Karpas-422 (cell line): ENCODE data around the gene GALNT8. TPM values are rescaled to one million over a fixed set of nuclear protein-coding genes. Genes with fewer than 3 reads are reported as not detected.

Experiments
- DNase-seq: peaks from one replicate; pipeline ENCODE4 v3.0.0-alpha.2; 2015
- H2AFZ ChIP-seq: fragments of 200-600 bp; sonication (generic); 2 replicates; pipeline ENCODE4 v1.6.1; 2014; ENCODE audit warnings: antibody characterized with exemption, low read length, mixed read lengths
- H3K27ac ChIP-seq: fragments of 200-600 bp; sonication (generic); 2 replicates; pipeline ENCODE4 v1.5.1; 2014; ENCODE audit warnings: mild to moderate bottlenecking, low read length, moderate library complexity
- H3K27me3 ChIP-seq: fragments of 200-600 bp; sonication (generic); 2 replicates; pipeline ENCODE4 v1.6.1; 2014; ENCODE audit warnings: low read length, mixed read lengths
- H3K36me3 ChIP-seq: fragments of 200-600 bp; sonication (generic); 2 replicates; pipeline ENCODE4 v1.6.1; 2014; ENCODE audit warnings: low read length, mixed read lengths; ENCODE audit not compliant: insufficient read depth
- H3K4me1 ChIP-seq: fragments of 200-600 bp; sonication (generic); 2 replicates; pipeline ENCODE4 v1.6.1; 2014; ENCODE audit warnings: mild to moderate bottlenecking, low read length, mixed read lengths
- H3K4me2 ChIP-seq: fragments of 200-600 bp; sonication (generic); 2 replicates; pipeline ENCODE4 v1.6.1; 2014; ENCODE audit warnings: low read length, low read depth, mild to moderate bottlenecking; ENCODE audit not compliant: poor library complexity, severe bottlenecking
- H3K4me3 ChIP-seq: fragments of 200-600 bp; sonication (generic); 2 replicates; pipeline ENCODE4 v1.5.1; 2014; ENCODE audit warnings: mild to moderate bottlenecking, antibody characterized with exemption, low read length, mixed read lengths
- H3K79me2 ChIP-seq: fragments of 200-600 bp; sonication (generic); 2 replicates; pipeline ENCODE4 v1.6.1; 2014; ENCODE audit warnings: mild to moderate bottlenecking, low read length, mixed read lengths
- H3K9ac ChIP-seq: fragments of 200-600 bp; sonication (generic); 2 replicates; pipeline ENCODE4 v1.6.0; 2014; ENCODE audit warnings: low read length
- H3K9me2 ChIP-seq: fragments of 200-600 bp; sonication (generic), shearing (Covaris generic); replicated peaks from 2 replicates; pipeline ENCODE4 v1.6.0; 2014; ENCODE audit warnings: mild to moderate bottlenecking, low read length, moderate library complexity; ENCODE audit not compliant: insufficient read depth
- H3K9me3 ChIP-seq: fragments of 300-700, 200-600 bp; sonication (generic); 2 replicates; pipeline ENCODE4 v1.6.1; 2014; ENCODE audit warnings: low read length, mixed read lengths
- H4K20me1 ChIP-seq: fragments of 200-600 bp; sonication (generic); 2 replicates; pipeline ENCODE4 v1.6.1; 2014; ENCODE audit warnings: mild to moderate bottlenecking, antibody characterized with exemption, low read length, low read depth; ENCODE audit not compliant: insufficient read depth
- total RNA-seq: library from RNA; depleted of rRNA; stranded (reverse); fragments of >200 nt; shearing (Covaris generic); gene quantifications from 2 replicates; pipeline ENCODE4 v1.2.3, GENCODE V29; 2014; ENCODE audit warnings: low replicate concordance; rRNA removed

Gene GALNT8, protein sequence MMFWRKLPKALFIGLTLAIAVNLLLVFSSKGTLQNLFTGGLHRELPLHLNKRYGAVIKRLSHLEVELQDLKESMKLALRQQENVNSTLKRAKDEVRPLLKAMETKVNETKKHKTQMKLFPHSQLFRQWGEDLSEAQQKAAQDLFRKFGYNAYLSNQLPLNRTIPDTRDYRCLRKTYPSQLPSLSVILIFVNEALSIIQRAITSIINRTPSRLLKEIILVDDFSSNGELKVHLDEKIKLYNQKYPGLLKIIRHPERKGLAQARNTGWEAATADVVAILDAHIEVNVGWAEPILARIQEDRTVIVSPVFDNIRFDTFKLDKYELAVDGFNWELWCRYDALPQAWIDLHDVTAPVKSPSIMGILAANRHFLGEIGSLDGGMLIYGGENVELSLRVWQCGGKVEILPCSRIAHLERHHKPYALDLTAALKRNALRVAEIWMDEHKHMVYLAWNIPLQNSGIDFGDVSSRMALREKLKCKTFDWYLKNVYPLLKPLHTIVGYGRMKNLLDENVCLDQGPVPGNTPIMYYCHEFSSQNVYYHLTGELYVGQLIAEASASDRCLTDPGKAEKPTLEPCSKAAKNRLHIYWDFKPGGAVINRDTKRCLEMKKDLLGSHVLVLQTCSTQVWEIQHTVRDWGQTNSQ
- not detected in 2 replicates for total RNA-seq

DNA sequence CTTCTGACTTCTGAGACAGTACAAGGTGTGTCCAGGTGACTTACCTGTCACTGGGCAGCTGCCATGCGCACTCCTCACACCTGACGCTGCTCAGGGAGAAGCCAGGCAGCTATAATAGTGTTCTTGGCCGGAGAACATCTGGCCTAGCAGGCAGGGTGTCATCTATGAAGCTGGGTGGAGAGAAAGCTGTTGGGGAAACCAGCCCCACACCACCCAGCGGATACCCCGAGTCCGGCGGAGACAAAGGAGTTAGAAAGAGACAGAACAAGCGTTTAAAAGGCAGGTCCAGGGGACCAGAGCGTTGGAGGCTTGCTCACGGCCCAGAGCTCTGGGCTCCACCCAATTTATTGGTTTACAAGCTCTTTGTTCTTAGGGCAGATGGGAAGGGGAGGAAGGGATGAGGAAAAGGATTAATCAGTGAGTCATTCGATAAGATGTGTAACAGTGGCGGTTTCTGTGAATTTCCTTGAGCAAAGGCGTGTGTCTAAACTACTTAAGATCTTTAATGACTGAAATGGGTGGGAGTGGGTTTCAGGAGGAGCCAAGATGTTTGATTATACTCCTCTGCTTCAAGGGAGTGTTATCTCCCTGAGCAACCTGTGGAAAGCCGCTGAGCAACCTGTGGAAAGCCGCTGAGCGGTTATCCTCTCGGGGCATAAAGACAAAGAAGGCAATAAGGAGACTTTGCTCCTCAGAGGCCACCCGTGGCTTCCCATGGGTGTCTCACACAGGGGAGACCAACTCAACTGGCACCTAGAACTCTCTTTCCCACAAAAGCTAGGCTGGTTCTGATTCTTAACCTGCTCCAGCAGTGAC is at the start of gene GALNT8:
Gene GALNT8 (plus strand): TSS at position 580 of the 816 bp plus-strand sequence. CDS start 278 bp downstream, outside the sequence.
- Histone ChIP-seq H3K4me3 (no peak within 1 kb of the TSS), H3K4me1 (peaks cover 4% of the 10 kb centered on the region), H3K9me3 (no peaks in the 10 kb centered on the region), H3K79me2 (no peaks in the 10 kb centered on the region), H3K36me3 (no peaks in the 10 kb centered on the region), H3K9me2 (no peaks in the 10 kb centered on the region), H2AFZ (no peak within 1 kb of the TSS), H4K20me1 (no peaks in the 10 kb centered on the region), H3K27ac (no peak within 1 kb of the TSS), H3K4me2 (no peak within 1 kb of the TSS), H3K27me3 (no peaks in the 10 kb centered on the region), H3K9ac (no peak within 1 kb of the TSS)
- DNase-seq = no peak

DNA sequence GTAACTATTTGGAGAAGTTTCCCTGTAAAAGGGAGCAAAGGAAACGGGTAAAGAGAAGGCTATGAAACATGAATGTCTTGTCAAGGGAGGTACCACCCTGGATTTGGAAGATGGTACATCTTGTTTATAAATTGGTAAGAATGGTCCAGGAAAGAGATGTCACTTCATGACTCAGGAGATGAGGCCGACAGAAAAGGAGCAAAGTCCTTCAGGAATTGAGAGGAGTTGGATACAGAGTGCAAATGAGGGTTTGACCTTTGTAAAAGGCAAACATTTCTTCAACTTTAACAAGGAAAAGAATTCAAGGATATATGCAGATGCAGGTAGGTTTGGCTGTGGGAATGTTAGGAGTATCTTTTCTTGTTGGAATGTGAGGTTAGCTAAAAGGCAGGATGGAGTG is 40.5 kb upstream of the GALNT8 start:
- no peaks in the 10 kb centered on the region for H3K9me3 ChIP-seq

DNA sequence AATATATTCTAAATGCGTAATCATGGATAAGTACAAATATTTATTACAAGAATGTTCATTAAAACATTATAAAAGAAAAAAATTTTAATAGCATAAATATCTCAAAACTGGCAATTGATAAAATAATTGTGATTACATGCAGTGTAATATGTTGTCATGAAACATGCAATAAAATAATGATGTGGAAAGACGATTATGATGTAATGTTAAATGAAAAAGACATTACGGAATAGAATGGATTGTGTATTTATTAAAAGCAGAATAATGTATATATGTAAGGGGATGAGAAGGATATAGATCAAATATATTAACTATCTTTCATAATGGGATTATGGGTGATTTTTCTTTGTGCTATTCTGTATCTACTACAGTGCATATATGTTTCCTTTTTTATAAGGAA is 38.5 kb upstream of the GALNT8 start:
- peaks cover 28% of the 10 kb centered on the region; the same call in 1 of the 2 replicates for H3K36me3 ChIP-seq
- H3K27ac ChIP-seq = no peak overlapping the region
- no peak for DNase-seq

More for the DNA sequence above, 40.5 kb upstream of the GALNT8 start:
- Histone ChIP-seq H3K4me3 (no peak overlapping the region), H3K9me2 (no peaks in the 10 kb centered on the region), H3K79me2 (no peaks in the 10 kb centered on the region), H4K20me1 (no peaks in the 10 kb centered on the region), H3K27ac (no peak overlapping the region), H3K4me1 (no peaks in the 10 kb centered on the region), H3K4me2 (no peak overlapping the region), H3K27me3 (no peaks in the 10 kb centered on the region), H3K9ac (no peak overlapping the region), H3K36me3 (peaks cover 18% of the 10 kb centered on the region; the same call in 1 of the 2 replicates), H2AFZ (no peak overlapping the region)
- DNase-seq = no peak

DNA sequence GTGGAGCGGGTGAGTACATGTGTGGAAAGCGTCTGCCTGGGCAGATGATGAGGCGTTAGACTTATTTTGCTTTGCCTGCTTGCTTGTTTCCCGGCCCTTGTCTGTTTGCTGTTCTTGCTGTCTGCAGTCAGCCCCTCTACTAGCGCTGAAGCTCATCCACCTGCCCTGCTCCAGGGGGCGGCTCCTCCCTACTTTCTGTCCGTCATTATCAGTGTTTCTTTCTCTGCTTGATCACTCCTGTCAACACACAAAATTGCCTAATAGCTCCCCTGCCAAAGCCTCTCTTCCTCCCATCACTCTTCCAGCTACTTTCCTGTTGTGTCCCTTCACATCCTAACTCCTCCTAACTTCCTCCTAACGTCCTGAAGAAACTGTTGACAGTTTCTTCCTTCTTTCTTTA is 34.9 kb upstream of the GALNT8 start:
- no peaks in the 10 kb centered on the region for H3K9me3 ChIP-seq
- no peak overlapping the region for H2AFZ ChIP-seq
- H3K4me2 ChIP-seq = no peak overlapping the region
- H3K79me2 ChIP-seq = no peaks in the 10 kb centered on the region
- H4K20me1 ChIP-seq = no peaks in the 10 kb centered on the region
- no peak for DNase-seq
- no peak overlapping the region for H3K27ac ChIP-seq
- no peak overlapping the region for H3K9ac ChIP-seq
- H3K9me2 ChIP-seq = no peaks in the 10 kb centered on the region
- H3K27me3 ChIP-seq = no peaks in the 10 kb centered on the region
- H3K4me3 ChIP-seq = no peak overlapping the region
- peaks cover 40% of the 10 kb centered on the region for H3K36me3 ChIP-seq
- peaks cover 5% of the 10 kb centered on the region; the same call in 1 of the 2 replicates for H3K4me1 ChIP-seq

More for the DNA sequence above, 38.5 kb upstream of the GALNT8 start:
- no peak overlapping the region for H3K9ac ChIP-seq
- no peaks in the 10 kb centered on the region for H3K9me2 ChIP-seq
- no peaks in the 10 kb centered on the region for H3K9me3 ChIP-seq
- H4K20me1 ChIP-seq = no peaks in the 10 kb centered on the region
- H3K4me3 ChIP-seq = no peak overlapping the region
- no peaks in the 10 kb centered on the region for H3K27me3 ChIP-seq
- no peaks in the 10 kb centered on the region for H3K79me2 ChIP-seq
- H2AFZ ChIP-seq = no peak overlapping the region
- peaks cover 5% of the 10 kb centered on the region; the same call in 1 of the 2 replicates for H3K4me1 ChIP-seq
- no peak overlapping the region for H3K4me2 ChIP-seq

DNA sequence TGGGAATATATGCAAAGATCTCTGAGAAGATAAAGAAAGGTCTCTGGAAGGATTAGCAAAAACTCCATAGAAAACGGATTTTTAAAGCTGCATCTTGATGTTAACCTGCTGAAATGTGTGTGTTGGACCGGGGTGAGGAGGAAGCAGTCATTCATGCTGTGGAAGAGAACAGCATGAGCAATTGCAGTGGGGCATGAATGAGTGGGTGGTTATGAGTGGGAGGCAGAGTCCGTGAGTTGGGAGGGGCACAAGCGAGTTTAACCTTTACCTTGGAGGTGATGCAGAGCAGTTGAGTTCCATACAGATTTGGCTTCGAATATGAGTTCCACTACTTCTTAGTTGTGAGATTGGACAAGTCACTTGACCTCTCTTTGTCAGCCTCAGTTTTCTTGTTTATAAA is 29.4 kb upstream of the GALNT8 start:
- H3K27me3 ChIP-seq = no peaks in the 10 kb centered on the region
- no peak overlapping the region for H3K27ac ChIP-seq
- H3K9me2 ChIP-seq = no peaks in the 10 kb centered on the region
- no peak overlapping the region for H3K4me2 ChIP-seq
- H3K79me2 ChIP-seq = no peaks in the 10 kb centered on the region
- H3K36me3 ChIP-seq = peaks cover 19% of the 10 kb centered on the region
- H3K4me3 ChIP-seq = no peak overlapping the region
- no peak overlapping the region for H3K9ac ChIP-seq
- no peak for DNase-seq
- peaks cover 5% of the 10 kb centered on the region; the same call in 1 of the 2 replicates for H3K4me1 ChIP-seq
- H4K20me1 ChIP-seq = no peaks in the 10 kb centered on the region
- H3K9me3 ChIP-seq = no peaks in the 10 kb centered on the region
- no peak overlapping the region for H2AFZ ChIP-seq

DNA sequence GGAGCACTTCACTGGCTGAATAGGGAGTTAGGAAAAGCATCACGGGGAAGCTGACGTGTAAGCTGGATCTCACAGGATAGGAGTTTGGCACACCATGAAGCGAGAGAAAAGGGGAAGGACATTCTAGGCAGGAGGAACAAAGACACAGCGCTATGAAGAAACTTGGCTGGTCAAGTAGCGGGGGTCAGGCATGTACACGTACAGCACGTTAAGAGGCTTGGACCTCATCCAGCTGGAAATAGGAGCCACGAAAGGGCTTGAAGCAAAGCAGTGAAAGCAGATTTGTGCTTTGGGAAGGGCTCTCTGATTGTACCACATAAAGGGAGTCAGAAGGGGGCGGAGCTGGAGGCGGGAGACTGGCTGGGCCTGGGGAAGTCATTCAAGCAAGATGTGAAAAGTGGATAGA is 19.6 kb upstream of the GALNT8 start:
- H3K4me1 ChIP-seq = no peaks in the 10 kb centered on the region
- DNase-seq = no peak

DNA sequence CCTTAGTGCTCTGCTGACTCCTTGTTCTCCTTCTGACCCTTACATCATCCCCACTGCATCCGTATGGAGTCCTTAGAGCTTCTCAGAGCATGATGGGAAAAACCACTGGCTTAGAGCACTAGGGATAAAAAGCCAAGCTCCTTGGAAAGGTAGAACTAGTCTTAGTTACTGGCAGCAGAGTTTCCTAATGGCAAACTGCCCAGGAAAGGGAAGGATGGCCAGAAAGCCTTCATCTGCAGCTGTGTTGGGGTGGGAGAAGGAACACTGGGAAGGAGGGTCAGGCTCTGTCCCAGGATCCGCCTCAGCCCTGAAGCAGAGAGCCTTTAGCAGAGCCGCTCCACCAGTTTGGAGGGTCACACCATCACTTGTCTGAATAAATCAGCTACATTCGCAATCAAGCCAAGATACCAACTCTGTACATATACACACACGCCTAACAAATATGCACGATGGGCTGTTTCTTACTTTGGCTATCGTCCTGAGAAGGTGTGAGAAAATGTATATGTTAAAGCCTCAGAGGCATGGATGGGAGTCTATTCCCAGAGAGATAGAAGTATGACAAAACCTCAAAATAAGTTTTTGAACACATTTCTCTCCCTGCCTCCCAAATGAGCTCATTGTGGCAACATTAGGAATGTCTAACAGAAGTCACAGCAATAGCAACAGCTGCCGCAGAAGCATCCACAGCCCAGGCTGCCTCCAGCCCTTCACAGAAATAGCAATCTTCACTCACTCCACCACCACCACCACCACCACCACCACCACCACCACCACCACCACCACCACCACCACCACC is 18.6 kb upstream of the GALNT8 start:
- H3K4me3 ChIP-seq = no peak overlapping the region
- H2AFZ ChIP-seq = no peak overlapping the region
- H3K9me3 ChIP-seq = no peaks in the 10 kb centered on the region
- no peak for DNase-seq
- no peaks in the 10 kb centered on the region for H3K9me2 ChIP-seq
- no peak overlapping the region for H3K9ac ChIP-seq
- H3K4me2 ChIP-seq = no peak overlapping the region
- H3K27ac ChIP-seq = no peak overlapping the region
- no peaks in the 10 kb centered on the region for H4K20me1 ChIP-seq
- H3K36me3 ChIP-seq = no peaks in the 10 kb centered on the region
- H3K27me3 ChIP-seq = no peaks in the 10 kb centered on the region
- H3K4me1 ChIP-seq = no peaks in the 10 kb centered on the region
- no peaks in the 10 kb centered on the region for H3K79me2 ChIP-seq

More for the DNA sequence above, 19.6 kb upstream of the GALNT8 start:
- Histone ChIP-seq H3K4me2 (no peak overlapping the region), H3K27ac (no peak overlapping the region), H3K9me2 (no peaks in the 10 kb centered on the region), H3K36me3 (no peaks in the 10 kb centered on the region), H2AFZ (no peak overlapping the region), H3K4me3 (no peak overlapping the region), H4K20me1 (no peaks in the 10 kb centered on the region), H3K9ac (no peak overlapping the region), H3K9me3 (no peaks in the 10 kb centered on the region), H3K27me3 (no peaks in the 10 kb centered on the region), H3K79me2 (no peaks in the 10 kb centered on the region)
